Thyroid gland (tissue), 4 donors: ENCODE data around the gene SPINT2. TPM values are rescaled to one million over a fixed set of nuclear protein-coding genes. Genes with fewer than 3 reads are reported as not detected.

Experiments
- DNase-seq, 2 donors: peaks; one replicate each; pipeline ENCODE4 v3.0.0-alpha.2; 2019
- H3K27ac ChIP-seq, 3 donors: fragments of 200-600 bp; sonication (generic); 1 replicate in 2 of 3; 2 replicates in 1 of 3; pipeline ENCODE4 v1.5.1; 2016 to 2019; ENCODE audit warnings: mild to moderate bottlenecking in 1 of 3, moderate library complexity in 1 of 3
- H3K27me3 ChIP-seq: fragments of 200-600 bp; sonication (generic); one replicate; pipeline ENCODE4 v1.5.1; 2019
- H3K36me3 ChIP-seq, 2 donors: fragments of 200-600 bp; sonication (generic); one replicate each; pipeline ENCODE4 v1.5.1; 2016 to 2019
- H3K4me1 ChIP-seq, 2 donors: fragments of 200-600 bp; sonication (generic); one replicate each; pipeline ENCODE4 v1.5.1; 2017 to 2019
- H3K4me3 ChIP-seq, 3 donors: fragments of 200-600 bp; sonication (generic); replicated peaks in 1 of 3; 1 replicate in 2 of 3; 2 replicates in 1 of 3; pipeline ENCODE4 v1.5.1; 2016; ENCODE audit warnings: mild to moderate bottlenecking in 1 of 3
- H3K9me3 ChIP-seq: fragments of 200-600 bp; sonication (generic); one replicate; pipeline ENCODE4 v1.5.1; 2017
- POLR2A ChIP-seq, 2 donors: fragments of 450-650 bp; IDR thresholded peaks; one replicate each; pipeline ENCODE4 v1.6.1; 2017; ENCODE audit warnings: antibody characterized with exemption in 2 of 2, mild to moderate bottlenecking in 2 of 2, moderate library complexity in 1 of 2
- WGBS, 2 donors: methylation state at CpG; one replicate each; pipeline ENCODE4 v1.1.5; 2017; 5-methylcytosine and 5-hydroxymethylcytosine counted together
- intact Hi-C: fragments of 100-400 bp; cut with DNase I; formaldehyde crosslinking; loops from one replicate; pipeline ENCODE4 v1.15.1; 2023
- total RNA-seq, 4 donors: library from RNA; depleted of rRNA; stranded (reverse); fragments of >200 nt; gene quantifications; one replicate each; pipeline ENCODE4 v1.2.3, GENCODE V29; 2016
- TF ChIP-seq, protein P1 (sequence below), 6 experiments: fragments of 200-600 bp in 3 of 6; fragments of 450-650 bp in 3 of 6; sonication (generic) in 3 of 6; IDR thresholded peaks; one replicate each; pipeline ENCODE4 v1.5.1; 2016 to 2019; ENCODE audit warnings: antibody characterized with exemption in 6 of 6, mild to moderate bottlenecking in 2 of 6, inconsistent platforms in 1 of 6, moderate library complexity in 1 of 6

SPINT2 gene
- total RNA-seq, 4 donors from 2014 or later = 424 to 1,529 (median 712) TPM

GRCh38 chr19:38280030-38280921 lies 15.9 kb downstream of the SPINT2 start:
- no peaks in the 10 kb centered on the region for H3K27me3 ChIP-seq

GRCh38 chr19:38281811-38282566 lies 17.6 kb downstream of the SPINT2 start:
- Histone ChIP-seq H3K9me3 (no peaks in the 10 kb centered on the region), H3K36me3 (no peaks in the 10 kb centered on the region), H3K27ac (peak overlapping the region in 2 of 3 donors; percentile 34 to 46), H3K4me1 (peaks cover 37 to 74% of the 10 kb centered on the region in 2 donors), H3K4me3 (no peak overlapping the region), H3K27me3 (no peaks in the 10 kb centered on the region)
- DNase-seq = no peak
- TF ChIP-seq, protein P1, sequence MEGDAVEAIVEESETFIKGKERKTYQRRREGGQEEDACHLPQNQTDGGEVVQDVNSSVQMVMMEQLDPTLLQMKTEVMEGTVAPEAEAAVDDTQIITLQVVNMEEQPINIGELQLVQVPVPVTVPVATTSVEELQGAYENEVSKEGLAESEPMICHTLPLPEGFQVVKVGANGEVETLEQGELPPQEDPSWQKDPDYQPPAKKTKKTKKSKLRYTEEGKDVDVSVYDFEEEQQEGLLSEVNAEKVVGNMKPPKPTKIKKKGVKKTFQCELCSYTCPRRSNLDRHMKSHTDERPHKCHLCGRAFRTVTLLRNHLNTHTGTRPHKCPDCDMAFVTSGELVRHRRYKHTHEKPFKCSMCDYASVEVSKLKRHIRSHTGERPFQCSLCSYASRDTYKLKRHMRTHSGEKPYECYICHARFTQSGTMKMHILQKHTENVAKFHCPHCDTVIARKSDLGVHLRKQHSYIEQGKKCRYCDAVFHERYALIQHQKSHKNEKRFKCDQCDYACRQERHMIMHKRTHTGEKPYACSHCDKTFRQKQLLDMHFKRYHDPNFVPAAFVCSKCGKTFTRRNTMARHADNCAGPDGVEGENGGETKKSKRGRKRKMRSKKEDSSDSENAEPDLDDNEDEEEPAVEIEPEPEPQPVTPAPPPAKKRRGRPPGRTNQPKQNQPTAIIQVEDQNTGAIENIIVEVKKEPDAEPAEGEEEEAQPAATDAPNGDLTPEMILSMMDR (IDR thresholded peaks at IDR 0.05) = no peak
- TF ChIP-seq POLR2A (IDR thresholded peaks at IDR 0.05) = no peak
- 58 to 62% methylated on average over 7 of the region's 7 CpGs for WGBS, 2 donors
- intact Hi-C loops = no loop called here

More at GRCh38 chr19:38280030-38280921, 15.9 kb downstream of the SPINT2 start:
- no peak for DNase-seq
- Histone ChIP-seq H3K27ac (peak overlapping the region in 1 of 3 donors; percentile 27), H3K36me3 (no peaks in the 10 kb centered on the region), H3K4me1 (peaks cover 54 to 88% of the 10 kb centered on the region in 2 donors), H3K4me3 (no peak overlapping the region), H3K9me3 (no peaks in the 10 kb centered on the region)
- WGBS, 2 donors = 83 to 95% methylated on average over 17 of the region's 17 CpGs
- TF ChIP-seq, protein P1 (IDR thresholded peaks at IDR 0.05) = no peak
- no peak for TF ChIP-seq POLR2A (IDR thresholded peaks at IDR 0.05)
- intact Hi-C loops = no loop called here

- H3K4me3 ChIP-seq = no peak overlapping the region
- WGBS, 2 donors = 87 to 95% methylated on average over 8 of the region's 8 CpGs
- H3K9me3 ChIP-seq = no peaks in the 10 kb centered on the region
- H3K27me3 ChIP-seq = no peaks in the 10 kb centered on the region
- TF ChIP-seq, protein P1 (IDR thresholded peaks at IDR 0.05) = no peak
- no peak for TF ChIP-seq POLR2A (IDR thresholded peaks at IDR 0.05)
- no peak for DNase-seq
- intact Hi-C loops = no loop called here
- H3K4me1 ChIP-seq = peaks cover 24 to 61% of the 10 kb centered on the region in 2 donors
- H3K36me3 ChIP-seq = peaks cover 8% of the 10 kb centered on the region in 2 donors
- peak overlapping the region in 2 of 3 donors; percentile 34 to 46 for H3K27ac ChIP-seq
These were observed 18.9 kb downstream of the SPINT2 start for GRCh38 chr19:38283271-38283670.

GRCh38 chr19:38284422-38284821 lies 20.0 kb downstream of the SPINT2 start:
- peaks cover 16 to 50% of the 10 kb centered on the region in 2 donors for H3K4me1 ChIP-seq
- DNase-seq = no peak
- TF ChIP-seq POLR2A (IDR thresholded peaks at IDR 0.05) = no peak
- TF ChIP-seq, protein P1 (IDR thresholded peaks at IDR 0.05) = no peak
- no peaks in the 10 kb centered on the region for H3K9me3 ChIP-seq
- 44 to 55% methylated on average over 7 of the region's 7 CpGs for WGBS, 2 donors
- intact Hi-C loops = no loop called here
- H3K36me3 ChIP-seq = peaks cover 15 to 17% of the 10 kb centered on the region in 2 donors
- H3K27ac ChIP-seq = no peak overlapping the region
- no peaks in the 10 kb centered on the region for H3K27me3 ChIP-seq
- H3K4me3 ChIP-seq = no peak overlapping the region
